OCI-LY1 (cell line): ENCODE data around the gene MARCHF10.
"Not testable (repeated sequence)": the region's sequence is repeated elsewhere in the genome, so short reads cannot be mapped to it uniquely, and the experiment has no call there.

Experiments used
- EZH2 ChIP-seq: fragments of 200-600 bp; sonication (generic), shearing (Covaris generic); IDR thresholded peaks from 2 replicates; pipeline ENCODE4 v1.8.0; 2017; ENCODE audit warnings: borderline replicate concordance, mixed run types, mild to moderate bottlenecking, antibody characterized with exemption, low read length, moderate library complexity, mixed read lengths
- TF ChIP-seq, protein P1 (sequence below): fragments of 200-600 bp; sonication (generic), shearing (Covaris generic); IDR thresholded peaks from 2 replicates; pipeline ENCODE4 v1.5.1; 2017; ENCODE audit warnings: mild to moderate bottlenecking, antibody characterized with exemption, low read length, moderate library complexity, mixed read lengths

DNA sequence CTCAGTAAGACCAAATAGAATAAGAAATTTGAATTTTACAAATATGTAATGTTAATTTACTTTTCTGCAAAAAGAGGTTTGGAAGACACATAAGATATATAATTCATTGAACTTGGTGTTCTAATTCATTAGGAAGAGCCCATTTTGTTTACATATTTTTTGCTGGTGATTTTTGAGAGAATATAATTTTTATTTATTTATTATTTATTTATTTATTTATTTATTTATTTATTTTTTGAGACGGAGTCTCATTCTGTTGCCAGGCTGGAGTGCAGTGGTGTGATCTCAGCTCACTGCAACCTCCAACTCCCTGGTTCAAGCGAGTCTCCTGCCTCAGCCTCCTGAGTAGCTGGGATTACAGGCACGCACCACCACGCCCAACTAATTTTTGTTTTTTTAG is 25.7 kb upstream of the MARCHF10 start:
- TF ChIP-seq, protein P1, sequence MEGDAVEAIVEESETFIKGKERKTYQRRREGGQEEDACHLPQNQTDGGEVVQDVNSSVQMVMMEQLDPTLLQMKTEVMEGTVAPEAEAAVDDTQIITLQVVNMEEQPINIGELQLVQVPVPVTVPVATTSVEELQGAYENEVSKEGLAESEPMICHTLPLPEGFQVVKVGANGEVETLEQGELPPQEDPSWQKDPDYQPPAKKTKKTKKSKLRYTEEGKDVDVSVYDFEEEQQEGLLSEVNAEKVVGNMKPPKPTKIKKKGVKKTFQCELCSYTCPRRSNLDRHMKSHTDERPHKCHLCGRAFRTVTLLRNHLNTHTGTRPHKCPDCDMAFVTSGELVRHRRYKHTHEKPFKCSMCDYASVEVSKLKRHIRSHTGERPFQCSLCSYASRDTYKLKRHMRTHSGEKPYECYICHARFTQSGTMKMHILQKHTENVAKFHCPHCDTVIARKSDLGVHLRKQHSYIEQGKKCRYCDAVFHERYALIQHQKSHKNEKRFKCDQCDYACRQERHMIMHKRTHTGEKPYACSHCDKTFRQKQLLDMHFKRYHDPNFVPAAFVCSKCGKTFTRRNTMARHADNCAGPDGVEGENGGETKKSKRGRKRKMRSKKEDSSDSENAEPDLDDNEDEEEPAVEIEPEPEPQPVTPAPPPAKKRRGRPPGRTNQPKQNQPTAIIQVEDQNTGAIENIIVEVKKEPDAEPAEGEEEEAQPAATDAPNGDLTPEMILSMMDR, result not testable (repeated sequence)
- not testable (repeated sequence) for TF ChIP-seq EZH2
